H1 (cell line): ENCODE measurements around the gene SRSF2. TPM values are rescaled to one million over a fixed set of nuclear protein-coding genes. Genes with fewer than 3 reads are reported as not detected.

Experiments
- CTCF ChIA-PET: fragments of 300-600 bp; sonication (Branson Sonifier 250); formaldehyde crosslinking; loops from one replicate; lab custom pipeline; 2021; ENCODE audit not compliant: partially characterized antibody; lab: Charles Lee
- POLR2A ChIA-PET: fragments of 300-600 bp; sonication (Branson Sonifier 250); formaldehyde crosslinking; loops from one replicate; lab custom pipeline; 2021; ENCODE audit warnings: inconsistent platforms; ENCODE audit not compliant: partially characterized antibody; lab: Charles Lee
- DNase-seq, 2 experiments: peaks; one replicate each; pipeline versions ENCODE4 v3.0.0 to v3.0.0-alpha.2; 2010 to 2022; ENCODE audit warnings: low spot score in 2 of 2, low read depth in 1 of 2, mixed read lengths in 1 of 2
- FAIRE-seq: peaks from 2 replicates; lab custom pipeline; 2011; peaks lifted over from hg19 to GRCh38; lab: Jason Lieb, UNC
- H2AFZ ChIP-seq: 2 replicates; pipeline ENCODE4 v1.8.1; 2012; ENCODE audit warnings: low read length, inconsistent platforms
- H2AK5ac ChIP-seq: 2 replicates; pipeline ENCODE4 v1.6.1; 2013; ENCODE audit warnings: low read depth, low read length
- H2BK120ac ChIP-seq: replicated peaks from 2 replicates; pipeline ENCODE3; 2013; ENCODE audit warnings: low read depth, low read length, inconsistent platforms
- H2BK12ac ChIP-seq: 2 replicates; pipeline ENCODE4 v1.6.1; 2013; ENCODE audit warnings: low read depth, low read length
- H2BK15ac ChIP-seq: 2 replicates; pipeline ENCODE4 v1.6.1; 2013; ENCODE audit warnings: low read length
- H2BK20ac ChIP-seq: 2 replicates; pipeline ENCODE4 v1.6.1; 2013; ENCODE audit warnings: low read length
- H2BK5ac ChIP-seq: 2 replicates; pipeline ENCODE4 v1.6.1; 2013; ENCODE audit warnings: low read depth, low read length
- H3K14ac ChIP-seq: 2 replicates; pipeline ENCODE4 v1.6.1; 2013; ENCODE audit warnings: inconsistent platforms; ENCODE audit not compliant: insufficient read length
- H3K18ac ChIP-seq: 2 replicates; pipeline ENCODE4 v1.6.1; 2013; ENCODE audit warnings: low read length; ENCODE audit errors: extremely low read depth
- H3K23ac ChIP-seq: 2 replicates; pipeline ENCODE4 v1.6.1; 2013; ENCODE audit warnings: inconsistent platforms; ENCODE audit not compliant: insufficient read length
- H3K23me2 ChIP-seq: 2 replicates; pipeline ENCODE4 v1.6.1; 2013; ENCODE audit warnings: low read depth, low read length
- H3K27ac ChIP-seq: 2 replicates; pipeline ENCODE4 v1.6.1; 2011; ENCODE audit warnings: low read depth, low read length, inconsistent platforms
- H3K27me3 ChIP-seq, 4 experiments: replicated peaks in 1 of 4; 1 replicate in 1 of 4; 2 replicates in 3 of 4; pipeline versions ENCODE4 v1.6.1 to v1.8.1; 2011 to 2013; ENCODE audit warnings: low read length in 3 of 4, mild to moderate bottlenecking in 3 of 4, inconsistent platforms in 2 of 4, mixed read lengths in 2 of 4, moderate library complexity in 1 of 4; ENCODE audit not compliant: control insufficient read depth in 3 of 4, insufficient read depth in 3 of 4; ENCODE audit errors: extremely low read depth in 1 of 4
- H3K36me3 ChIP-seq, 4 experiments: 2 replicates each; pipeline versions ENCODE4 v1.6.1 to v1.8.1; 2011 to 2013; ENCODE audit warnings: mild to moderate bottlenecking in 4 of 4, low read length in 3 of 4, moderate library complexity in 2 of 4, control low read depth in 1 of 4, inconsistent platforms in 1 of 4; ENCODE audit not compliant: insufficient read depth in 4 of 4, control insufficient read depth in 2 of 4
- H3K4ac ChIP-seq: replicated peaks from 2 replicates; pipeline ENCODE3; 2013; ENCODE audit warnings: low read length, low read depth, mixed read lengths, inconsistent platforms; ENCODE audit not compliant: insufficient read length
- H3K4me1 ChIP-seq, 4 experiments: replicated peaks in 1 of 4; 1 replicate in 1 of 4; 2 replicates in 3 of 4; pipeline versions ENCODE4 v1.6.1 to v1.8.1; 2011 to 2013; ENCODE audit warnings: low read length in 3 of 4, inconsistent platforms in 2 of 4, mixed read lengths in 1 of 4; ENCODE audit not compliant: insufficient read depth in 4 of 4, control insufficient read depth in 3 of 4
- H3K4me2 ChIP-seq, 2 experiments: 2 replicates each; pipeline versions ENCODE4 v1.6.1 to v1.8.1; 2011 to 2013; ENCODE audit warnings: low read depth in 2 of 2, low read length in 2 of 2, control low read depth in 1 of 2, inconsistent platforms in 1 of 2, mild to moderate bottlenecking in 1 of 2; ENCODE audit not compliant: insufficient read depth in 1 of 2
- H3K4me3 ChIP-seq, 4 experiments: fragments of 200-600, 300-600 bp in 1 of 4; sonication (generic), shearing (Covaris generic), sonication (Bioruptor Twin) in 1 of 4; 2 replicates each; pipeline versions ENCODE4 v1.5.1 to v1.8.1; 2011 to 2016; ENCODE audit warnings: low read length in 4 of 4, low read depth in 3 of 4, control low read depth in 2 of 4, inconsistent platforms in 2 of 4, mild to moderate bottlenecking in 2 of 4, mixed read lengths in 1 of 4, moderate library complexity in 1 of 4; ENCODE audit not compliant: insufficient read depth in 2 of 4; ENCODE audit errors: extremely low read depth in 1 of 4
- H3K56ac ChIP-seq: replicated peaks from 2 replicates; pipeline ENCODE3; 2013; ENCODE audit warnings: low read depth, mild to moderate bottlenecking, mixed read lengths, low read length, inconsistent platforms; ENCODE audit not compliant: insufficient read length
- H3K79me1 ChIP-seq: 2 replicates; pipeline ENCODE4 v1.6.1; 2013; ENCODE audit warnings: low read depth, low read length, control low read depth
- H3K79me2 ChIP-seq, 2 experiments: 2 replicates each; pipeline versions ENCODE4 v1.6.1 to v1.8.1; 2012 to 2013; ENCODE audit warnings: low read length in 2 of 2, mild to moderate bottlenecking in 2 of 2, inconsistent platforms in 1 of 2; ENCODE audit not compliant: insufficient read depth in 2 of 2, control insufficient read depth in 1 of 2
- H3K9ac ChIP-seq, 4 experiments: replicated peaks in 1 of 4; 1 replicate in 1 of 4; 2 replicates in 3 of 4; pipeline versions ENCODE4 v1.6.1 to v1.8.1; 2011 to 2013; ENCODE audit warnings: low read depth in 3 of 4, low read length in 3 of 4, control low read depth in 2 of 4, mild to moderate bottlenecking in 2 of 4, moderate library complexity in 2 of 4, inconsistent platforms in 1 of 4; ENCODE audit errors: extremely low read depth in 1 of 4
- H3K9me3 ChIP-seq, 2 experiments: 2 replicates each; pipeline versions ENCODE4 v1.6.1 to v1.8.1; 2012 to 2013; ENCODE audit warnings: mild to moderate bottlenecking in 2 of 2, moderate library complexity in 2 of 2, control low read depth in 1 of 2, inconsistent platforms in 1 of 2, low read depth in 1 of 2, low read length in 1 of 2, mixed read lengths in 1 of 2; ENCODE audit not compliant: insufficient read depth in 2 of 2
- H4K20me1 ChIP-seq, 2 experiments: replicated peaks in 1 of 2; 2 replicates each; pipeline versions ENCODE3 to v1.8.1; 2011 to 2013; ENCODE audit warnings: inconsistent platforms in 2 of 2, low read length in 2 of 2, mild to moderate bottlenecking in 1 of 2; ENCODE audit not compliant: insufficient read depth in 2 of 2, control insufficient read depth in 1 of 2
- H4K5ac ChIP-seq: 2 replicates; pipeline ENCODE4 v1.6.1; 2013; ENCODE audit warnings: low read length, low read depth, mixed read lengths, inconsistent platforms; ENCODE audit not compliant: insufficient read length
- H4K8ac ChIP-seq: 2 replicates; pipeline ENCODE4 v1.8.0; 2013; ENCODE audit warnings: mild to moderate bottlenecking, moderate library complexity, low read length, inconsistent platforms; ENCODE audit not compliant: insufficient read depth; ENCODE audit errors: extremely low read depth
- H4K91ac ChIP-seq: replicated peaks from 2 replicates; pipeline ENCODE3; 2013; ENCODE audit warnings: low read length, mixed read lengths, inconsistent platforms; ENCODE audit not compliant: insufficient read length
- ASH2L ChIP-seq: fragments of 200-600, 300-600 bp; sonication (generic); IDR thresholded peaks from one replicate; pipeline ENCODE4 v1.7.1; 2017; ENCODE audit warnings: low read length
- BRCA1 ChIP-seq: IDR thresholded peaks from 2 replicates; pipeline ENCODE4 v1.6.1; 2012; ENCODE audit warnings: low read depth, low read length, improper control_type of control experiment
- CBX8 ChIP-seq: fragments of 300-800, 300-1000 bp; sonication (generic); IDR thresholded peaks from 2 replicates; pipeline ENCODE4 v1.7.1; 2016; ENCODE audit warnings: low read depth, low read length, borderline replicate concordance
- CREB1 ChIP-seq: IDR thresholded peaks from 2 replicates; pipeline ENCODE4 v1.6.1; 2012; ENCODE audit warnings: inconsistent platforms
- EP300 ChIP-seq, 2 experiments: IDR thresholded peaks; 1 replicate in 1 of 2; 2 replicates in 1 of 2; pipeline ENCODE4 v1.6.1; 2011 to 2012; ENCODE audit warnings: low read depth in 2 of 2, low read length in 2 of 2, mild to moderate bottlenecking in 2 of 2, borderline replicate concordance in 1 of 2, inconsistent platforms in 1 of 2, moderate library complexity in 1 of 2
- HDAC6 ChIP-seq: IDR thresholded peaks from one replicate; pipeline ENCODE4 v1.7.1; 2012; ENCODE audit warnings: low read depth, mild to moderate bottlenecking, inconsistent platforms, low read length, moderate library complexity
- KDM5A ChIP-seq: fragments of 200-600 bp; IDR thresholded peaks from 2 replicates; pipeline ENCODE4 v1.7.1; 2012; ENCODE audit warnings: mild to moderate bottlenecking, low read length, inconsistent platforms, mixed read lengths
- NRF1 ChIP-seq: IDR thresholded peaks from 2 replicates; pipeline ENCODE4 v1.6.1; 2011; ENCODE audit warnings: mild to moderate bottlenecking, low read depth, low read length, improper control_type of control experiment
- PHF8 ChIP-seq: fragments of 200-600 bp; sonication (generic); conservative IDR thresholded peaks from 2 replicates; pipeline ENCODE4 v1.7.1; 2012; ENCODE audit warnings: low read depth, mild to moderate bottlenecking, inconsistent platforms, low read length, moderate library complexity
- POLR2A ChIP-seq, 2 experiments: IDR thresholded peaks; 1 replicate in 1 of 2; 2 replicates in 1 of 2; pipeline ENCODE4 v1.6.1; 2011; ENCODE audit warnings: low read depth in 2 of 2, low read length in 2 of 2, mild to moderate bottlenecking in 2 of 2; ENCODE audit errors: control extremely low read depth in 1 of 2
- SP2 ChIP-seq: IDR thresholded peaks from 2 replicates; pipeline ENCODE4 v1.6.1; 2012; ENCODE audit warnings: mild to moderate bottlenecking, low read length, inconsistent platforms
- TEAD4 ChIP-seq: IDR thresholded peaks from 2 replicates; pipeline ENCODE4 v1.6.1; 2012; ENCODE audit warnings: low read depth, low read length, inconsistent platforms, mixed read lengths
- WGBS, 2 experiments: shearing (Covaris generic) in 1 of 2; methylation state at CpG; one replicate each; pipeline versions ENCODE4 v1.1.6 to v1.1.7; 2013 to 2015; ENCODE audit warnings: low lambda C conversion rate in 2 of 2, mixed read lengths in 2 of 2, inconsistent platforms in 1 of 2, low coverage in 1 of 2, missing lambda C conversion rate in 1 of 2; ENCODE audit not compliant: insufficient replicate concordance in 2 of 2, insufficient coverage in 1 of 2, insufficient read length in 1 of 2; ENCODE audit errors: extremely low coverage in 1 of 2, missing lambda C conversion rate in 1 of 2; 5-methylcytosine and 5-hydroxymethylcytosine counted together
- polyA plus RNA-seq, 7 experiments: library from polyadenylated mRNA; depleted of rRNA in 3 of 7; stranded (reverse) in 5 of 7; unstranded in 2 of 7; fragments of >200 nt in 5 of 7; fragments of 200-250 nt in 2 of 7; gene quantifications; 1 replicate in 5 of 7; 2 replicates in 1 of 7; 4 replicates in 1 of 7; pipeline versions ENCODE4 v1.2.1 to v1.2.3, GENCODE V29; 2011 to 2013; ENCODE audit warnings: missing spikeins in 2 of 7, mixed read lengths in 2 of 7
- total RNA-seq: library from RNA; stranded (reverse); fragmentation: NEBNext Ultra II Directional; extraction: Animal tissue kit (Norgen Biotek cat#: 25700); gene quantifications from 2 replicates; pipeline ENCODE4 v1.2.1, GENCODE V29; 2021

Gene SRSF2
- total and polyA plus RNA-seq, 2 of the 8 experiments (the other 6 are each of a cell fraction or from before 2014, with no cell fraction given): 397 to 401 TPM

- H2BK120ac ChIP-seq: no peak overlapping the region
- H2BK15ac ChIP-seq: no peak overlapping the region
- H3K14ac ChIP-seq: no peak overlapping the region
- no peak overlapping the region for H3K23ac ChIP-seq
- H2BK12ac ChIP-seq: no peak overlapping the region
- H4K8ac ChIP-seq: no peak overlapping the region
- DNase-seq (no peak), FAIRE-seq (no peak)
- no peaks in the 10 kb centered on the region for H3K36me3 ChIP-seq
- no peak overlapping the region for H4K5ac ChIP-seq
- H3K4ac ChIP-seq: no peak overlapping the region
- no peak overlapping the region for H2BK5ac ChIP-seq
- no peak overlapping the region for H2AFZ ChIP-seq
- H3K79me1 ChIP-seq: peaks cover 3% of the 10 kb centered on the region; the same call in 1 of the 2 replicates
- no peak overlapping the region for H3K18ac ChIP-seq
- no peak overlapping the region for H4K91ac ChIP-seq
- H3K79me2 ChIP-seq: no peaks in the 10 kb centered on the region
- H4K20me1 ChIP-seq: no peaks in the 10 kb centered on the region
- H3K4me2 ChIP-seq: no peak overlapping the region
- peaks cover 0 to 14% (median 10%) of the 10 kb centered on the region in 4 experiments; a peak in 6 of 7 replicates for H3K4me1 ChIP-seq
- H2BK20ac ChIP-seq: no peak overlapping the region
- no peak overlapping the region for H2AK5ac ChIP-seq
- H3K9ac ChIP-seq: no peak overlapping the region
- no peaks in the 10 kb centered on the region for H3K9me3 ChIP-seq
- H3K4me3 ChIP-seq: no peak overlapping the region
- ChIA-PET CTCF (interaction anchor here (0.9 to 5.6 kb wide), 6 partner anchors 13 to 390 kb away, joined by 3 to 43 read pairs (median 18); partner anchors contain the start of gene MXRA7), POLR2A (interaction anchor here (0.7 to 1.0 kb wide), 2 partner anchors 16 to 24 kb away, joined by 3 read pairs; partner anchors contain the start of gene MXRA7)
- whole genome bisulfite sequencing, 2 experiments: 94% methylated on average over 15 of the region's 16 CpGs; no CpG with 5 or more reads in 1 of the 2 experiments
- H3K27me3 ChIP-seq: no peaks in the 10 kb centered on the region; a peak in 1 of 7 replicates
- H3K56ac ChIP-seq: no peak overlapping the region
- no peaks in the 10 kb centered on the region for H3K23me2 ChIP-seq
- no peak overlapping the region for H3K27ac ChIP-seq
- TF ChIP-seq ASH2L (no peak), PHF8 (no peak), CREB1 (no peak), EP300 (IDR thresholded peaks at IDR 0.05; ENCODE audit: borderline replicate concordance in 1 of 2, low read depth in 2 of 2, low read length in 2 of 2) (no peak), KDM5A (no peak), HDAC6 (no peak), SP2 (no peak), NRF1 (no peak), POLR2A (IDR thresholded peaks at IDR 0.05; ENCODE audit: control extremely low read depth in 1 of 2, low read depth in 2 of 2, low read length in 2 of 2) (no peak), TEAD4 (no peak), BRCA1 (no peak), CBX8 (no peak)
These were observed 41.9 kb downstream of the SRSF2 start for GRCh38 chr17:76695059-76695831.
